KMS-11 (cell line): ENCODE data around the gene TVP23A.
A peak's percentile ranks its signal among the peaks of the same experiment; 100 is the strongest.

Source experiments
- H2AFZ ChIP-seq: fragments of 200-600 bp; sonication (generic); 2 replicates; pipeline ENCODE4 v1.6.1; 2016; ENCODE audit warnings: antibody characterized with exemption, mixed run types, low read depth
- H3K27ac ChIP-seq: fragments of 200-600 bp; sonication (generic); 2 replicates; pipeline ENCODE4 v1.6.1; 2016; ENCODE audit warnings: mild to moderate bottlenecking, mixed run types
- H3K27me3 ChIP-seq: fragments of 200-600 bp; sonication (generic); 2 replicates; pipeline ENCODE4 v1.6.1; 2017; ENCODE audit warnings: mild to moderate bottlenecking, low read depth, mixed run types, moderate library complexity; ENCODE audit not compliant: insufficient read depth
- H3K36me3 ChIP-seq: fragments of 200-600 bp; sonication (generic); 2 replicates; pipeline ENCODE4 v1.6.1; 2017; ENCODE audit warnings: mild to moderate bottlenecking, mixed run types; ENCODE audit not compliant: insufficient read depth
- H3K4me1 ChIP-seq: fragments of 200-600 bp; sonication (generic); 2 replicates; pipeline ENCODE4 v1.6.1; 2016; ENCODE audit warnings: mild to moderate bottlenecking, low read depth, mixed run types; ENCODE audit not compliant: poor library complexity, severe bottlenecking
- H3K4me2 ChIP-seq: fragments of 200-600 bp; sonication (generic); 2 replicates; pipeline ENCODE4 v1.7.0; 2016; ENCODE audit warnings: mild to moderate bottlenecking, mixed run types
- H3K4me3 ChIP-seq: fragments of 200-600 bp; sonication (generic); IDR thresholded peaks from 2 replicates; pipeline ENCODE4 v1.6.1; 2017; ENCODE audit warnings: low read depth, low read length, mixed read lengths; ENCODE audit not compliant: insufficient read depth
- H3K79me2 ChIP-seq: fragments of 200-600 bp; sonication (generic); 2 replicates; pipeline ENCODE4 v1.6.1; 2016; ENCODE audit warnings: low read depth, mixed run types; ENCODE audit not compliant: insufficient read depth
- H3K9ac ChIP-seq: fragments of 200-600 bp; sonication (generic); 2 replicates; pipeline ENCODE4 v1.6.1; 2016; ENCODE audit warnings: mild to moderate bottlenecking, mixed run types
- H4K20me1 ChIP-seq: fragments of 200-600 bp; sonication (generic); 2 replicates; pipeline ENCODE4 v1.6.1; 2016; ENCODE audit warnings: mild to moderate bottlenecking, mixed run types; ENCODE audit not compliant: insufficient read depth
- CTCF ChIP-seq: fragments of 200-600 bp; sonication (generic); conservative IDR thresholded peaks from 2 replicates; pipeline ENCODE4 v1.6.1; 2017; ENCODE audit warnings: low read depth, mild to moderate bottlenecking, antibody characterized with exemption, low read length, moderate library complexity, mixed read lengths

TVP23A gene

DNA sequence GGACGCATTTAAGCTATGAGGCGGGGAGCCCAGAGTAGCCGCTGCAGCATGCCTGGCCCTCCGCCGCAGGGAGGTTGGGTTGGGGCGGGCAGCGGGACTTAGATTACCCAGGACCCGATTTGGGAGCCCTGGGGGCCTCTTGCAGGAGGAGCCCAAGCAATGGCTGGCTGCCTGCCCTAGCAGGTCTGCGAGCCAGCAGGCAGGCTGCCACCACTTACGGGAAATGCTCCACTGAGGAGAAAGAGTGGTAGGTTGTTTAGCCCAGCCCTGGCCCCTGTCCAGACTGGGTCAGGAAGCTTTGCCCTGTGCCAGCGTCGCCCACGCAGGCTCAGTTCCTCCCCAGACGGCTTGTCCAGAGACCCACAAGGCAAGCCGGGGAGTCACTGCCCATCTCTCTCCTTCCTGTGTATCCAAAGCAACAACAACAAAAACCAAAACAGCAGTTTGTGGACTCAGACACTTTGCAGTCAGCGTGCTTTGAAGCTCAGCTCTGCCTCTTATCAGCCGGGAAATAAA lies 10.3 kb upstream of the TVP23A start:
- Histone ChIP-seq H2AFZ (no peak overlapping the region), H3K27ac (no peak overlapping the region), H3K4me1 (peaks cover 53% of the 10 kb centered on the region), H3K4me2 (no peak overlapping the region), H4K20me1 (no peaks in the 10 kb centered on the region), H3K9ac (no peak overlapping the region), H3K27me3 (no peaks in the 10 kb centered on the region), H3K79me2 (no peaks in the 10 kb centered on the region), H3K36me3 (no peaks in the 10 kb centered on the region), H3K4me3 (no peak overlapping the region)
- no peak for TF ChIP-seq CTCF

DNA sequence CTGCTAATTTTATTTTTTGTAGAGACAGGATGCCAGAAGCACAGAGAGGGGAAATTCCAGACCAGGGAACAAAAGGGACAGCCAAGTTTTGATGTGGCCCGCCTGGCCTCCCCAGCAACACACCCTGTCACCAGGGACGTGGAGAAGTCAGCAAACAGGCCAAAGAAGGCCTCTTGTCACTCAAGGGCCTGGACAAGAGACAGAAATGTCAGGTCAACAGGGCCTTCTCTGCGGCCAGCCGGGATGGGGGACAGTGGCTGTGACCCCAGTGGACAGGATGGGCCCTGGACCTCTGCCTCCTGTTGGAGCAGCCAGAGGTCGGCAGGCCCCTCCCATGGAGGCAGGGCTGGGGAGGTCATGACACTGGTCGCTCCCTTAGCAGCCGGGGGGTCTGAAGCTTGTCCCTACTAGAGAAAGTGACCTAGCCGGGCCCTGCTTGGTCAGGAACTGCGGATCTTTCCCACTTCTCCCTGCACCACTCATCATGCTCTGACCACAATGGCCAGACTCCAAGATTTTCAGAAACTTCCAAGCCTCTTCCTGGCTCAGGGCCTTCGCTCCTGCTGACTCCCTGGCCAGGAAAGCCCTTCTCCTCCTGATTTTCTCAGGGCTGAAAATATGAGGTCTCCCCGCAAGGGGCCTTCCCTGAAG lies 9.2 kb upstream of the TVP23A start:
- Histone ChIP-seq H4K20me1 (no peaks in the 10 kb centered on the region), H3K4me1 (peaks cover 53% of the 10 kb centered on the region), H3K36me3 (no peaks in the 10 kb centered on the region), H3K9ac (no peak overlapping the region), H3K79me2 (no peaks in the 10 kb centered on the region), H3K27ac (no peak overlapping the region), H3K4me3 (no peak overlapping the region), H3K27me3 (no peaks in the 10 kb centered on the region), H3K4me2 (no peak overlapping the region), H2AFZ (no peak overlapping the region)
- no peak for TF ChIP-seq CTCF

- H3K79me2 ChIP-seq, result no peaks in the 10 kb centered on the region
- H2AFZ ChIP-seq, result no peak overlapping the region
- no peak for TF ChIP-seq CTCF
- no peak overlapping the region for H3K9ac ChIP-seq
- no peak overlapping the region for H3K27ac ChIP-seq
- no peaks in the 10 kb centered on the region for H3K27me3 ChIP-seq
- H4K20me1 ChIP-seq, result no peaks in the 10 kb centered on the region
- H3K36me3 ChIP-seq, result no peaks in the 10 kb centered on the region
- no peak overlapping the region for H3K4me3 ChIP-seq
- H3K4me1 ChIP-seq, result peaks cover 73% of the 10 kb centered on the region
- H3K4me2 ChIP-seq, result no peak overlapping the region
Observed at GRCh38 chr16:10824111-10824893, 5.7 kb upstream of the TVP23A start.

- Histone ChIP-seq H4K20me1 (no peaks in the 10 kb centered on the region), H3K27me3 (no peaks in the 10 kb centered on the region), H3K4me1 (peaks cover 72% of the 10 kb centered on the region), H2AFZ (no peak overlapping the region), H3K9ac (no peak overlapping the region), H3K4me2 (no peak overlapping the region), H3K4me3 (no peak overlapping the region), H3K36me3 (no peaks in the 10 kb centered on the region), H3K79me2 (no peaks in the 10 kb centered on the region), H3K27ac (peak overlapping the region; percentile 26)
- no peak for TF ChIP-seq CTCF
Observed at GRCh38 chr16:10822702-10823101, 4.1 kb upstream of the TVP23A start.
